H4 (cell line): ENCODE results near the gene PLEKHJ1. TPM values are rescaled to one million over a fixed set of nuclear protein-coding genes. Genes with fewer than 3 reads are reported as not detected.

Experiments used
- DNase-seq: peaks from one replicate; pipeline ENCODE4 v3.0.0-alpha.2; 2015; ENCODE audit warnings: low spot score
- total RNA-seq: library from RNA; depleted of rRNA; stranded (reverse); fragments of >200 nt; shearing (Covaris generic); gene quantifications from 2 replicates; pipeline ENCODE4 v1.2.3, GENCODE V29; 2014

Gene PLEKHJ1
- total RNA-seq, 1 experiment from 2014 or later, result 45.1 TPM

- no peak for DNase-seq
Measured at GRCh38 chr19:2249010-2249866, 13.1 kb upstream of the PLEKHJ1 start, which contains the start of gene AMH. AMH (plus strand) TSS chr19:2249323; CDS start chr19:2249333, 10 bp downstream.

- DNase-seq, result no peak
Measured at GRCh38 chr19:2248136-2249009, 12.2 kb upstream of the PLEKHJ1 start.

DNA sequence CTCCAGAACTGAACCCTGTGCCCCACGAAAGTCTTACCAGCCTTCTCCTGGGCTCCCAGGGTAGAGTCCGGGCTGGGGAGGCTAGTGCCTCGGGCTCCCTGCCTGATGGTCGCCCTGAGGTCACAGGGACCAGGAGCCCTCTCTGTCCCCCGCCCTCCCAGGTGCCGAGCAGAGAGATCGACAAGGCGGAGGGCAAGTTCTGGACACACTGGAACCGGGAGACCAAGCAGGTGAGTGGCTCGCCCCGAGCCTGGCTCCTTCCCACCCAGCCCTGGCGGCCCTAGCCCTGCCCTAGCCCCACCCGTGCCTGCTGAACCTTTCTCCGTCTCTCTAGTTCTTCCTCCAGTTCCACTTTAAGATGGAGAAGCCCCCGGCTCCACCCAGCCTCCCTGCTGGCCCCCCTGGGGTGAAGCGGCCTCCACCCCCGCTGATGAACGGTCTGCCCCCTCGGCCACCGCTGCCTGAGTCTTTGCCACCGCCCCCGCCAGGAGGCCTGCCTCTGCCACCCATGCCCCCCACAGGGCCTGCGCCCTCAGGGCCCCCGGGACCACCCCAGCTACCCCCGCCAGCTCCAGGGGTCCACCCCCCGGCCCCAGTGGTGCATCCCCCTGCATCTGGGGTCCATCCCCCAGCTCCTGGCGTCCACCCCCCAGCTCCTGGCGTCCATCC, 11.4 kb upstream of the PLEKHJ1 start:
- DNase-seq, result no peak

DNA sequence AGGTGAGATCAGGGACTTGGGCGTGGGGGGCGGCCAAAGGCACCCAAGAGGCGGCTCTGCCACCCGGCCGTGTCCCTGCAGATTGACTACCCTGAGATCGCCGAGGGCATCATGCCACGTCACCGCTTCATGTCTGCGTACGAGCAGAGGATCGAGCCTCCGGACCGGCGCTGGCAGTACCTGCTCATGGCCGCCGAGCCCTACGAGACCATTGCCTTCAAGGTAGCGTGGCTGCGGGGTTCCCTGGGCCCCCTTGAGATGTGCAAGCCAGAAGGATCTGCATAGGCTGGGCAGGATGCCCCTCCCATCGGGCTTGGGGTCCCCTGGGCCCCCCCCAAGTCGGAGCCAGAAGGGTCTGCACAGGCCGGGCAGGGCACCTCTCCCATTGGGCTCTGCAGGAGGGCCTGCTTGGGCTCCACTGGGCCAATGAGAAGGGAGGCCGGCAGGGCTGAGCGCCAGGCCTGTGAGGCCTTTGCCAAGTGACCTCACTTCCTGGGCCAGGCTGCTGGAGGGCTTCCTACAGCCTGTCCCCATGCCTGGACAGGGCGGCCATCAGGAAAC, 10.8 kb upstream of the PLEKHJ1 start:
- no peak for DNase-seq

DNA sequence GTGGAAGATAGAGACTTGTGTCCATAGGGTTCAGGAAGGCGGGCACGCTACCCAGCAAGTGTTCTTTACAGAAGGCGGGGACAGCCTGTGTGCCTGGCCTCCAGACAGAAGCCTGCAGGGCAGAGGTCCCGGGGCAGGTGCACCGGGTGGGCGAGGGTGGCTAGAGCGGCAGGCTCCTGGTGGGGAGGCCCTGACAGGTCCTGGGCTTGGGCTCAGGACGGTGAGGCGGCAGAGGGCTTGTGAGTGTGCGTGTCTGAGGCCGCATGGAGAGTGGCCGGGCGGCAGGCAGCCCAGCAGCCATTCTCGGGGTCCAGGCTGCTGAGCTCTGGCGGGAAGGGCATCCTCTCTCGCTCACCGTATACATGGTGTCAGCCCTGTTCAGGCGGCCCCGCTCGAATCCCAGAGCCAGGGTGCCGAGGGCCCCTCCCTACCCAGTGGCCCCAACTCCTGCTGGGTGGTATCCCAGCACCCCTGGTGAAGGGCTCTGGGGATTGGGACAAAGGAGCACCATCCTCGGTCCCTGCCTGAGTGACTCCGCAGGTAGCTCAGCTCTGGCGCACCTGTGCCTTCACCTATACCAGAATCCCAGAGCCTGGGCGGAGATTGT, 10.0 kb upstream of the PLEKHJ1 start:
- no peak for DNase-seq

- DNase-seq, result no peak
Measured at GRCh38 chr19:2245273-2245672, 9.1 kb upstream of the PLEKHJ1 start.

DNA sequence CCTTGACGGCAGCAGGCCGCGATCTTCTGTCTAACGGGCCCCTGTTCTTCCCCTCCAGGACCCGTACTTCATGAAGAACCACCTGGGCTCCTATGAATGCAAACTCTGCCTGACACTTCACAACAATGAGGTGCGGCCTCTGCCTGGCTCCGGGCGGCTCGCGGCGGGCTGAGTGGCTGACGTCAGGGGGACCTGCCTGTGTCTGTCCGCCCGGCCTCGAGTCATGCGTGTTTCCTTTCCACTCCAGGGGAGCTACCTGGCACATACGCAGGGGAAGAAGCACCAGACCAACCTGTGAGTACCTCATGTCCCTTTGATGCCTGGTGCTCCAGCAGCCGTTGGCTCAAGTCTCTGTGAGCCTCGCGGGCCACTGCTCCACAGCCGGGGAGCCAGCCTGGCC, 8.4 kb upstream of the PLEKHJ1 start:
- no peak for DNase-seq

DNA sequence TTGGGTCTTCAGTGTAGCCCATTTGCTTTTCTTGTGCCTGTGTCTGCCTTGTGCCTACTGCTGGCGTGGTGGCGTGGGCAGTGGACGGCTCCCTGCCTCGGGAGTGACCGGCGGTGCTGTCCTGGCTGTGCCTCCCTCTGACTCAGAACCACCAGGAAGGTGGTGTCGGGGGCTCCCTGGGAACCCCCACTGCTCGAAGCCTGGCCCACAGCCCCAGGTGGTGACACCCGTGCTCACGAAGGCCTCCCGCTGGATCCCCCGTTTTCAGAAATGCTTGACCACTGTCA, 7.9 kb upstream of the PLEKHJ1 start:
- DNase-seq, result no peak

DNA sequence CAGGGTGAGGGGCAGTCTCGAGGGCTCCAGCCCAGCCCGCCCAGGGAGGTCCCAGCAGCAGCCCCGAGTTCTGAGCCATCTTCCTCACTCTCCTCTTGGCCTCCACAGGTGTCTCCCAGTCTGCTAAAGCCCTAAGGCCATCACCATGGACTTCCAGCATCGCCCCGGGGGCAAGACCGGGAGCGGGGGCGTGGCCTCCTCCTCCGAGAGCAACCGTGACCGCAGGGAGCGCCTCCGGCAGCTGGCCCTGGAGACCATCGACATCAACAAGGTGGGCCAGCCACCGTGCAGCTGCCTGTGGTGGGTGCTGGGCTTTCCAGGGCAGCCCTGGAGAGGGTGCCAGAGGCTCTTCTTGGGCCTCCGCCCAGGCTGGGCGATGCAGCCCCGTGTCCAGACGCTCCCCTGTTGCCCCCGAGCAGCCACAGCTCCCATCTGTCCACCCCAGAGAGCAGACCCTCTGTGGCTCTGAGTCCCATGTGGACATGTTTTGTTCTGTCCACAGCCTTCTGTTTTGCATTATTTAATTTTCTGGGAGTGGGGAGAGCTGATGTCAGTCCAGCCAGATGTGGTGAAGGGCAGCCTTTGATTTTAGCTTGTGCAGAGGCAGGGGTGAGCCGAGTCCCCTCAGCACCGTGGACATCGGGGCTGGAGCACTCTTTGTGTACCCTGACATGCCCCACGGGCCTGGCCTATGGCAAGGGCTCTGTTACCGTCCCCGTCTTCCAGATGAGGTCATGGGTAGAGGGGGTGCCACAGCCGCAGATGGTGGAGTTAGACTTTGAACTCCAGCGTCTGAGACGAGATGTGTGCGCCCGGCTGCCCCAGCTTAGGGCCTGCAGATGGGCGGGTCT, 7.4 kb upstream of the PLEKHJ1 start:
- DNase-seq, result no peak

DNA sequence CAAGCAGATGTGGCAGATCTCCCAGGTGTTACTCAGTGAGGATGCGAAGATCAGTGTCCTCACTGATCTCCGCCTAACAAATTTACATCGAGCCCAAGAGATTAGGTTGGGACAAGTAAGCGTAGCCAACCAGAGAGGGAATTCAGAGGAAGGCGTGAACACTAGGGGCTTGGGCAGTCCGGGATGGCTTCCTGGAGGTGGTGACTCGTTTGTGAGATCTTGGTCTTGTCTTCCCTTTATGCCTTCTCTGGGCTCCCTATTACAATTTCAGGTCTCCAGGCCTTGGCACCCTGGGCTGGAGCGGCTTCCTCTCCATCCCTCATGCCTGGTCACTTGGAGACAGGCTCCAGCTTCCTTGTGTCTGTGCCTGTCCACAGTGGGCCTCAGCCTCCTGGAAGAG, 6.7 kb upstream of the PLEKHJ1 start:
- DNase-seq, result no peak

DNA sequence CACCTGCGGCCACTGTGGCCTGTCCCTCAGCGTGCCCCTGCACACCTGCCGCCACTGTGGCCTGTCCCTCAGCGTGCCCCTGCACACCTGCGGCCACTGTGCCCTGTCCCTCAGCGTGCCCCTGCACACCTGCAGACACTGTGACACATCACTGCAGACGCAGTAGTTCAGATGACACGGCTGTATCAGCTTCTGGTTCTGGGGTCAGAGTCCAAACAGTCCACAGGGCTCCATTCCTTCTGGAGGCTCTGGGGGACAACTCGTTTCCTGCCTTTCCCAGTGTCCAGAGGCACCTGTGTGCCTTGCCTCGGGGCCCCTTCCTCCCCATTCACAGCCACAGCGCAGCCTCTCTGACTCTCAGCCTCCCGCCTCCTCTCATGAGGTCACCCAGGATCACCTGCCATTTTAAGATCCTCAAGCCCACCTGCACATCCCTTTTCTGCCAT, 6.0 kb upstream of the PLEKHJ1 start:
- no peak for DNase-seq

DNA sequence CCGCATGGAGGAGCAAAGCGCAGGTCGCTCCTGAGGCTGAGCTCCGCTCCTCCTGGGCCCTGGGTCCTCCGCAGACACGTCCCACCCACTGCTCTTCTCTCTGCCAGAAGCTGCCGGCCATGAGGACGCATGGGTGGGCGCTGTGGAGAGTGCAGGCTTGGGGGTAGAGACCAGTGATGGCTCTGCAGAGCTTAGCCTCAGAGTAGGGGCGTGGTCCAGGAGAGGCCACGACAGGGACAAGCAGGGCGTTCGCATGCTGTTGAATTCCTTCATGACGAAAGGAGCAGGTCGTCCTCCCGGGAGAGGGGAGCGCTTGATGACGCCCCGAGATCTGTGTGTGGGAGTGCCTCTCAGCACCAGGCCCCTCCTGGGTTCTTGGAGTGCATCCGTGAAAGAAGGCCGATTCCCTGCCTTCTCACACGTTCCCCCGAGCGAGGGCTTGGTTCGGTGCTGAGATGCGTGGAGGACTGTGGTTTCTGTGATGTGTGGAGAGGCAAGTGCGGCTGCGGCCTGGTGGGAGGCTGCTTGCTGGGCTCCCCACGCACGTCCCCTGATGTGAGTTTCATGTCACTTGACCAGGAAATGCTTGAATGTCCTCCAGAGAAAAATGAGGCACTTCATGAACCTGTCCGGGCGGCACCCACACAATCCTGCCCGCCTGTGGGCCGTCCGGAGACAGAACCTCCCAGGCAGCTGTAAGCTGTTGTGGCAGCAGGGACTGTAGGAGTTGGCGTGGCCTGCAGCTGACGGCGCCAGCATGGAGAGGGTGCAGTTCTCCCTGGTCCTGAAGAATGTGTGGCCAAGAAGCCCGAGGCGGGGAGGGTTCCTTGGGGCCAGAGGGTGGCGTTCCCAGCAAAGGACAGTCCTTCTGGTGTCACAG, 5.0 kb upstream of the PLEKHJ1 start:
- DNase-seq, result no peak

DNA sequence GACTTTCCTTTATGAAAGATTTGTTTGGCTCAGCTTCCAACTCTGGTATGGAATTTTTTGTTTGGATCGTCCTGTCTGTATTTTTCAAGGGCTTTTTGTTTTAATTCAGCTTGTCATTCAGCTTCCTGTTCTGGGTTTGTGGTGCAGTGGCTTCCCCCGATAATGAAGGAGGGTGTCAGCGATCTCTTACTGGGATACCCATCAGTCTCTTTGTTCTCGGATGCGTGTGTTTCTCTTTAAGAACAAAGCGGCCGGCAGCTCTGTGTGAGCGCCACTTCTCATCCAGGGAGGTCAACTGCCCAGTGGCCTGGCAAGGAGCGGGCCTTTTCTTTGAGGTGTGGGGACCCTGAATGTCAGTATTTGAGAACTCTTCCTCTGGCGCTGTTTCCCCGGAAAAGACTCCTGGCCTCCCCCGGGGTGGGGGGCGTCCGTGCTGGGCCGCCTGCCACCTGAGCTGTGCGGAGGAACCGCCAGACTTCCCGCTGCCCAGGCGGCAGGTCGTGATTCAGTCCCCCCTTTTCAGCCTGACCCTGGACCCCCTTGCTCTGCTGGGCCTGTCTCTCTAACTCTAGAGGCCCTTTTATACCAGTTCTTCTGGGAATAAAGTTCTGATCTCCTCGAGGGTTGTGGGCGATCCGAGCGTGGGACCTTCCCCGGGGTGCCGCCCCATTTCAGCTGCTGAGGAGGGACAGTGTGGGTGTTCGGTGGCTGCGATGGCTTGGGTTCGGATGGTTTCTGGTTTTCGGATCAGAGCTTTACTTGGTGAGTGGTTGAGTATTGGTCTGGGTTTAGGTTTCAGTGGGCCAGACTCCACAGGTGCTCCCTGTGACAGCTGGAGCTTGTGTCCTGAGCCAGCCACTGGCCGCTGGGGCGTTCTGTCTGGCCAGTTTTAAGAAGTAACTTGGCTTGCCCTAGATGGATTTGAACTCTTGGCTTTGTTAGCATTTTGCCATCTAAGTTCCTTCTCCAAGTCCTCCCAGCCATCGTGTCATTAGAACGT, 3.9 kb upstream of the PLEKHJ1 start:
- DNase-seq, result no peak

DNA sequence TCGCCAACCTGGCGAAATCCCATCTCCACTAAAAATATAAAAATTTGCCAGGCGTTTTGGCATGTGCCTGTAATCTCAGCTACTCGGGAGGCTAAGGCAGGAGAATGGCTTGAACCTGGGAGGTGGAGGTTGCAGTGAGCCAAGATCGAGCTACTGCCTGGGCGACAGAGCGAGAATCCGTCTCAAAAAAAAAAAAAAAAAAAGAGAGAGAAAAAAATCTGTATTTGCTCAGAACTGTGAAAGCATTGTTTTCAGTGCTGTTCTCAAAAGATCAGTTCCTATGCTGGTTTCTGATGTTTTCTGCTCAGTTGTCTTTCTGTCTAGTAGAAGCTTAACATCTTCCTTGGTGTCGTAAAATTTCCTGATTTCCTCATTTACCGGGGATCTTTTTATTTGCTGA, 3.0 kb upstream of the PLEKHJ1 start:
- DNase-seq, result no peak

- no peak for DNase-seq
Measured at GRCh38 chr19:2237869-2238153, 1.7 kb upstream of the PLEKHJ1 start.

- no peak for DNase-seq
Measured at GRCh38 chr19:2237051-2237868, 1.1 kb upstream of the PLEKHJ1 start.

GRCh38 chr19:2236064-2236313, 140 bp downstream of the PLEKHJ1 start:
- no peak for DNase-seq
